Fibroblast of skin of back (primary cell): Measurements from ENCODE around the gene BSPRY.
A peak's percentile ranks its signal among the peaks of the same experiment; 100 is the strongest.
"Not testable (repeated sequence)": the region's sequence is repeated elsewhere in the genome, so short reads cannot be mapped to it uniquely, and the experiment has no call there.

Source experiments
- DNase-seq: peaks from one replicate; pipeline ENCODE4 v3.0.0-alpha.2; 2013

BSPRY gene

DNA sequence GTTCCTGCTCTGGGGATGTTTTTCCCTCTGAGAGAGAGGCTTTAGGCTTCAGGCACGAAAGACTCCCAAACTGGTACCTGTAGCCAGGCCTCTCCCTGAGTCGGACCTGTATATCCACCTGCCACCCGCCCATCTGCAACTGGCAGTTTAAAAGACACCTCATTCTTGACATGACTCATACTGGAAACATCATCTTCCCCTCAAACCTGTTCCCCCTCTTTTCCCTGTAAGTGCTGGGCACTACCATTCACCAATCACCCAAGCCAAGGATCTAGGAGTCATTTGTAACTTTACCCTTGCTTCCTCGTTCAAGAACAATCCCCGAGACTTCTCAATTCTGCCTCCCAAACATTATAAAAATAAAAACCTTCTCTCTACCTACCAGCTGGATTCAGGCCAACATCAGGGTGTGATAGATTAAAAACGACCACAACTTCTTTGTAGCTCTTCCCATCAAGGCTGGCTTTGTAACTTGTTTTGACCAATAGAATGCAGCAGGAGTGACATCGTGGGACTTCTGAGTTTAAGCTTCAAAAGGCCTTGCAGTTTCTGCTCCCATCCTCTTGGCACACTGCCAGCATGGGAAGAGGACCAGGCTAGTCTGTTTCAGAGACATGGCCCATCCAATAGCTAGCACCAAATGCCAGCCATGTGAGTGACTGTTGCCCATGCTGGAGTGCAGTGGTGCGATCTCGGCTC lies 7.5 kb upstream of the BSPRY start:
- DNase-seq: no peak

- DNase-seq: peak; percentile 57
These were observed 5.6 kb upstream of the BSPRY start for GRCh38 chr9:113343732-113344231.

GRCh38 chr9:113345190-113345589 lies 4.2 kb upstream of the BSPRY start:
- DNase-seq: no peak

GRCh38 chr9:113345671-113346070 lies 3.7 kb upstream of the BSPRY start:
- DNase-seq: no peak

GRCh38 chr9:113348437-113348836 lies 904 bp upstream of the BSPRY start:
- no peak for DNase-seq

GRCh38 chr9:113349066-113349444 lies 286 bp upstream of the BSPRY start:
- no peak for DNase-seq

GRCh38 chr9:113350107-113350661 lies 843 bp downstream of the BSPRY start:
- DNase-seq: no peak

DNA sequence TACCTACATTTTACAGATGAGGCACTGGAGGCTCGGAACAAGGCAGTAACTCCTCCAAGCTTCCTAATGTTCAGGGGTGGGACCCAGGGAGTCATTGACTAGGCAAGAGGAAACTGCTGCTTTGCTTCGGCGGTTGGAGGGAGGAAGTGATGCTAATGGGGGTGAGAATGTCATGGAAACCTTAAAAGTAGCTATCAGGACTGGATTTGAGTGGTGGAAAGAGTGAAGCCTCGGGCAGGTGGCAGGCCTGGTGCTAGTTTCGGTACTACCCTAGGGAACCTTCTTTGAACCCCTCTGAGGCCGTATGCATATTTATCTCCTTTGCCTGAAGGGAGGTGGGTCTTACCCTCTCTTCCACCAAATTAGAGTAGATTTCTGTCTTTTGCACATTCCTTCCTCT lies 1.6 kb downstream of the BSPRY start:
- DNase-seq: no peak

DNA sequence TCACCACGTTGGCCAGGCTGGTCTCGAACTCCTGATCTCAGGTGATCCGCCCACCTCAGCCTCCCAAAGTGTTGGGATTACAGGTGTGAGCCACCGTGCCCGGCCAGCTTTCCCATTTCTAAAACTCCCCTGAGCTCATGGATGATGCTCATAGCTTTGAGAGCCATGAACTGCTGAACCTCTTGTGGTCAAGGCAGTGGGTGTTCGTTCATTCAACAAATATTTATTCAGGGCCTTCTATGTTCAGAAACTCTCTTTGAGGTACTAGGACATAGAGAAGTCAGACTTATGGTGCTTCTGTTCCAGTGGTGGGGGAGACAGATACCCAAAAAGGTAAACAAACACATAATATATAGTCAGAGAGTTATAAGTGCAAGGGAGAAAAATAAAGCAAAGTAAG lies 2.7 kb downstream of the BSPRY start:
- DNase-seq: no peak

DNA sequence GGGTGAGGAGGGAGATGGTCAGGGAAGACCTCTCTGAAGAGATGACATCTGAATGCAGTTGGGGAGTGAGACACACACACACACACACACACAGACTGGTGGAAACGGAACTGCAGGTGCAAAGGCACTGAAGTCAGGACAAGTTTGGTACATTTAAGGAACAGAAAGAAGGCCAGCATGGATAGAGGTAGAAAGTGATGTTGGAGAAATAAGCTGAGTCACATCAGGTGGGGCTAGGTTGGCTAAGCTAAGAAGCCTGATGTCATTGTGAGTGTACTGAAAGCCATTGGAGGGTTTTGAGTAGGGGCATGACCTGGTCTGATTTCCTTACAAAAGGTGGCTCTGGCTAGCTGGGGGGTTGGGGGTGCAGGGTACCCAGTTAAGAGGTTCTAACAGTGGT lies 3.1 kb downstream of the BSPRY start:
- DNase-seq: no peak

- no peak for DNase-seq
These were observed 5.8 kb downstream of the BSPRY start for GRCh38 chr9:113355040-113355596.

DNA sequence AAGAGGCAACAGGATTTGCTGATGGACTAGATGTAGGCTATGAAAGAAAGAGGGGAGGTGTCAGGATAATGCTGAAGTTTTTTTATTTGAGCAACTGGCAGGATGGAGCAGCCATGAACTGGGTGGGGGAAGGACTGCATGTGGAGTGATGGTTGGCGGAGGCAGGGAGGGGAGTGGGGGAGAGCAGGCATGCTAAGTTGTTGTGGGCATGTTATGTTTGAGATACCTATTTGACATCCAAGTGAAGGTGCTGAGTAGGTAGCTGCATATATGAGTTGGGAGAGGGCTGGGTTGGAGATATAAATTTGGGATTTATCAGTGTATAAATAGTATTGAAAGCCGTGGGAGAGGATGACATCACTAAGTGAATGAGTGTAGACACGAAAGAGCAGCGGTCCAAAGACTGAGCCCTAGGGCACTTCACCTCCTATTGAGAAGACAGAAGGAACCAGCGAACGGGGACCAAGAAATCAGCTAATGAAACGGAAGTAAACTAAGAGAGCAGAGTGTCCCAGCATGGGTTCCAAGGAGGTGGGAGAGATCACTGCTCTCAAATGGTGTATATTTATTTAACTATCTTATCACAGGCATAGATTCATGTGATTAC lies 7.4 kb downstream of the BSPRY start:
- DNase-seq: no peak

- no peak for DNase-seq
These were observed 10.0 kb downstream of the BSPRY start for GRCh38 chr9:113359385-113359784.

DNA sequence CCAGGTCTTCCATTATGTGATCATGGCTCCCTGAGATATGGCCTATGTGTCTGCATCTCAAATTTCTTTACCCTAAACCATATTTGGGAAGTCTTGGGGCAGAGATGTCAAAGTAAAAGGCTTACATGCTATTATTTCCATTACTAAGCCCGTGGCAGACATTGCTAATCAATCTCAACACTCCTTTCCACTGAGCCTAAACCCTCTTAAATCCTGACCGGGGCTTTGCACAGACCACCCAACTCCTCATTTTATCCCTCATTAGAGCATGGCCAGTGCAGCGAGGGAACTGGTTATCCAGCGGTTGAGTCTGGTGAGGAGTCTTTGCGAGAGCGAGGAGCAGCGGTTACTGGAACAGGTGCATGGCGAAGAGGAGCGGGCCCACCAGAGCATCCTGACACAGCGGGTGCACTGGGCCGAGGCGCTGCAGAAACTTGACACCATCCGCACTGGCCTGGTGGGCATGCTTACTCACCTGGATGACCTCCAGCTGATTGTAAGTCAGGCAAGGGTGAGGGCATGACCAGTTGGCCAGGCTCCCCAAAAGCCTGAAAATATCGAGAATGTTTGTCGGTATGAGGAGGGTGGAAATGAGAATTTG lies 11.0 kb downstream of the BSPRY start:
- DNase-seq: no peak

GRCh38 chr9:113361304-113362018 lies 12.1 kb downstream of the BSPRY start:
- peak; percentile 40 for DNase-seq

GRCh38 chr9:113363336-113363735 lies 14.0 kb downstream of the BSPRY start:
- DNase-seq: no peak

GRCh38 chr9:113364951-113365350 lies 15.6 kb downstream of the BSPRY start:
- DNase-seq: no peak

DNA sequence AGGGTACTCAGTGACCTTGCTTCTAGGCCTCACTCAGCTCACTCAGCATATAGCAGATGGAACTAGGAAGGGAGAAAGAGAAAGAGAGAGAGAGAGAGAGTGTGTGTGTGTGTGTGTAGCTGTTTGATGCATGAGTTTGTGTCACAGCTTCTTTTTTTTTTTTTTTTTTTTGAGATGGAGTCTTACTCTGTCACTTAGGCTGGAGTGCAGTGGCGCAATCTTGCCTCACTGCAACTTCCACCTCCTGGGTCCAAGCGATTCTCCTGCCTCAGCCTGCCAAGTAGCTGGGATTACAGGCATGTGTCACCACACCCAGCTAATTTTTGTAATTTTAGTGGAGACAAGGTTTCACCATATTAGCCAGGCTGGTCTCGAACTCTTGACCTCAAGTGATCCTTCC lies 16.3 kb downstream of the BSPRY start:
- not testable (repeated sequence) for DNase-seq

- DNase-seq: no peak
These were observed 19.1 kb downstream of the BSPRY start for GRCh38 chr9:113368348-113368981.

DNA sequence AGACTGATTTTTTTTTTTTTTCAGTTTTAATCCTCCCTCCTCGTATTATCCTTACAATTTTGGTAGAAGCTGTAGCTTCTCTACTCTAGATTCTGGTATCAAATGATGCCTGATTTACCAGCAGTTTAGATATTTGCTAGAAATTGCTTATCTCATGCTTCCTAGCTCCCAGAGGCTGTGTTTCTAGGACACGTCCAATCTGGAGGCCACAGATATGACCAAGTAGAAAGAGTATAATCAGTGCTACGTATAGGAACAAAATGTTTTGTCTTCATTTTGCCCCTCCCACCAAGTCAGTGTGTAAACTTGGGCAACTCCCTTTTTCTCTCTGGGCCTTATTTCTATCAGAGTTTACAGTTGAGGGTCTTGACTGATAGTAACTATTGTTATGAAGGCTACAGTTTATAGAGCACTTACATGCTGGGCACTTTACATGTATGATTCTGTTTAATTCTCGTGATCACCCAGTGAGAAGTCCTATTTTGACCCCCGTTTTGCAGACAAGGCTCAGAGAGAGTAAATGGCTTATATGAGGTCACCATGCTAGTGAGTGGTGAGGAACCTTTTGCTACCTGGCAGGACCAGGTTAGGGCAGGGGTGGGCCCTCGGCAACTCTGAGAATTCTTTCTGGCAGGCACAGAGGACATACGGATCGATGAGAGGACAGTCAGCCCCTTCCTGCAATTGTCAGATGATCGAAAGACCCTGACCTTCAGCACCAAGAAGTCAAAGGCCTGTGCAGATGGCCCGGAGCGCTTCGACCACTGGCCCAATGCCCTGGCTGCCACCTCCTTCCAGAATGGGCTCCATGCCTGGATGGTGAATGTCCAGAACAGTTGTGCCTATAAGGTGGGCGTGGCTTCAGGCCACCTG lies 19.9 kb downstream of the BSPRY start:
- DNase-seq: no peak

GRCh38 chr9:113369855-113370140 lies 20.5 kb downstream of the BSPRY start:
- DNase-seq: no peak
